Adrenal gland (tissue), 12 donors: ENCODE measurements around the gene TRH. TPM values are rescaled to one million over a fixed set of nuclear protein-coding genes. Genes with fewer than 3 reads are reported as not detected.

Source experiments
- DNase-seq, 7 donors: peaks; one replicate each; pipeline ENCODE4 v3.0.0-alpha.2; 2019 to 2020
- H3K27ac ChIP-seq, 5 donors: fragments of 200-600 bp; sonication (generic) in 4 of 5; 1 replicate in 3 of 5; 2 replicates in 2 of 5; pipeline versions ENCODE4 v1.5.1 to v1.8.0; 2016 to 2020; ENCODE audit warnings: mild to moderate bottlenecking in 1 of 5
- H3K27me3 ChIP-seq: fragments of 200-600 bp; 2 replicates; pipeline ENCODE4 v1.8.0; 2021
- H3K36me3 ChIP-seq, 2 donors: fragments of 200-600 bp; replicated peaks in 1 of 2; 1 replicate in 1 of 2; 2 replicates in 1 of 2; pipeline versions ENCODE4 v1.5.1 to v1.8.0; 2018 to 2022
- H3K4me1 ChIP-seq, 2 donors: fragments of 200-600 bp; replicated peaks in 1 of 2; 1 replicate in 1 of 2; 2 replicates in 1 of 2; pipeline versions ENCODE4 v1.5.1 to v1.8.0; 2018 to 2021
- H3K4me3 ChIP-seq, 4 donors: fragments of 200-600 bp; sonication (generic) in 3 of 4; one replicate each; pipeline ENCODE4 v1.5.1; 2016 to 2018
- H3K9me3 ChIP-seq, 3 donors: fragments of 200-600 bp; sonication (generic) in 1 of 3; replicated peaks in 1 of 3; 1 replicate in 2 of 3; 2 replicates in 1 of 3; pipeline versions ENCODE4 v1.5.1 to v1.8.0; 2016 to 2021
- CTCF ChIP-seq, 6 experiments: fragments of 450-650 bp in 4 of 6; fragments of 200-600 bp in 2 of 6; sonication (generic) in 1 of 6; IDR thresholded peaks; 1 replicate in 5 of 6; 2 replicates in 1 of 6; pipeline versions ENCODE4 v1.5.1 to v1.8.0; 2016 to 2021; ENCODE audit warnings: antibody characterized with exemption in 6 of 6, mild to moderate bottlenecking in 2 of 6, moderate library complexity in 1 of 6
- POLR2A ChIP-seq, 2 donors: fragments of 450-650 bp; IDR thresholded peaks; one replicate each; pipeline ENCODE4 v1.6.1; 2017; ENCODE audit warnings: antibody characterized with exemption in 2 of 2, mild to moderate bottlenecking in 2 of 2, moderate library complexity in 1 of 2
- WGBS, 4 donors: extraction: QIAGEN DNeasy Blood & Tissue Kit in 2 of 4; methylation state at CpG; one replicate each; pipeline versions ENCODE4 v1.1.5 to v1.1.7; 2013 to 2017; 5-methylcytosine and 5-hydroxymethylcytosine counted together
- intact Hi-C, 2 donors: fragments of 100-400 bp; cut with DNase I; formaldehyde crosslinking; loops; one replicate each; pipeline versions ENCODE4 v1.14.1 to v1.15.0; 2022 to 2023
- polyA plus RNA-seq, 3 donors: library from polyadenylated mRNA; stranded (reverse); fragments of 200-250 nt in 2 of 3; fragments of 350-450 nt in 1 of 3; fragmentation: Illumina TruSeq in 1 of 3; extraction: RNeasy Lipid Tissue Mini Kit (QIAGEN cat#74804) in 1 of 3; gene quantifications; one replicate each; pipeline ENCODE4 v1.2.3, GENCODE V29; 2013 to 2014
- total RNA-seq, 9 donors: library from RNA; depleted of rRNA in 4 of 9; stranded (reverse); fragments of >200 nt in 4 of 9; fragments of 120-200 nt in 1 of 9; fragmentation: NEBNext Ultra II Directional in 1 of 9; extraction: Animal tissue kit (Norgen Biotek cat#: 25700) in 1 of 9; gene quantifications; one replicate each; pipeline versions ENCODE4 v1.1.0 to v1.2.4, GENCODE V29; 2013 to 2023
- donor health status: healthy with polysubstance abuse.
- donor health status: Bipolar disorder and iron deficiency.
- donor health status: DM: yes; HTN: yes; CAD: no.
- donor health status: DM: no; HTN: no; CAD: no.
- donor health status: DM: no; HTN: no; CAD: no.
- donor health status: DM: yes; HTN: yes; CAD: no.

Gene TRH
- total and polyA plus RNA-seq, 12 donors = 0.07 to 1.6 TPM; not detected in 10

- intact Hi-C loops = loop anchor here in 1 of 2 donors (5.0 to 10.0 kb wide), 2 partner anchors 62 to 155 kb away; no protein-coding TSS in a partner anchor
- no peak for DNase-seq
- H3K36me3 ChIP-seq = no peaks in the 10 kb centered on the region
- 83 to 92% (median 88%) methylated on average over 3 of the region's 3 CpGs for WGBS, 4 donors
- no peaks in the 10 kb centered on the region for H3K9me3 ChIP-seq
- no peak for TF ChIP-seq POLR2A (IDR thresholded peaks at IDR 0.05)
- TF ChIP-seq CTCF (IDR thresholded peaks at IDR 0.05) = no peak
- H3K4me3 ChIP-seq = no peak overlapping the region
- H3K27me3 ChIP-seq = no peaks in the 10 kb centered on the region
- no peaks in the 10 kb centered on the region for H3K4me1 ChIP-seq
- H3K27ac ChIP-seq = no peak overlapping the region
These were observed 34.4 kb upstream of the TRH start for GRCh38 chr3:129940086-129940485.

- Histone ChIP-seq H3K27ac (no peak overlapping the region), H3K27me3 (peaks cover 4% of the 10 kb centered on the region), H3K9me3 (no peaks in the 10 kb centered on the region), H3K4me1 (no peaks in the 10 kb centered on the region), H3K4me3 (no peak overlapping the region), H3K36me3 (no peaks in the 10 kb centered on the region)
- 13 to 18% (median 16%) methylated on average over 7 of the region's 7 CpGs for WGBS, 4 donors
- intact Hi-C loops = loop anchor here in 1 of 2 donors (5.0 to 10.0 kb wide), 2 partner anchors 60 to 153 kb away; no protein-coding TSS in a partner anchor
- DNase-seq = peak; percentile 48 to 85 (median 65)
- TF ChIP-seq POLR2A (IDR thresholded peaks at IDR 0.05) = no peak
- TF ChIP-seq CTCF (IDR thresholded peaks at IDR 0.05) = peak; percentile 67 to 92 (median 86)
These were observed 32.2 kb upstream of the TRH start for GRCh38 chr3:129942296-129942695.

- 71 to 87% (median 73%) methylated on average over 3 of the region's 3 CpGs for WGBS, 4 donors
- Histone ChIP-seq H3K4me3 (no peak overlapping the region), H3K36me3 (no peaks in the 10 kb centered on the region), H3K9me3 (no peaks in the 10 kb centered on the region), H3K27me3 (peaks cover 4% of the 10 kb centered on the region), H3K4me1 (no peaks in the 10 kb centered on the region), H3K27ac (no peak overlapping the region)
- intact Hi-C loops = loop anchor here in 1 of 2 donors (5.0 to 10.0 kb wide), 2 partner anchors 59 to 152 kb away; no protein-coding TSS in a partner anchor
- no peak for DNase-seq
- TF ChIP-seq CTCF (IDR thresholded peaks at IDR 0.05) (no peak), POLR2A (IDR thresholded peaks at IDR 0.05) (no peak)
These were observed 31.5 kb upstream of the TRH start for GRCh38 chr3:129943020-129943419.

GRCh38 chr3:129944709-129945108, 29.8 kb upstream of the TRH start:
- intact Hi-C loops = loop anchor here in 1 of 2 donors (5.0 to 10.0 kb wide), 2 partner anchors 58 to 150 kb away; no protein-coding TSS in a partner anchor
- H3K4me1 ChIP-seq = no peaks in the 10 kb centered on the region
- WGBS, 4 donors = 85 to 96% (median 91%) methylated on average over 7 of the region's 7 CpGs

More at GRCh38 chr3:129944709-129945108, 29.8 kb upstream of the TRH start:
- TF ChIP-seq CTCF (IDR thresholded peaks at IDR 0.05) (no peak), POLR2A (IDR thresholded peaks at IDR 0.05) (no peak)
- Histone ChIP-seq H3K36me3 (no peaks in the 10 kb centered on the region), H3K4me3 (no peak overlapping the region), H3K9me3 (no peaks in the 10 kb centered on the region), H3K27me3 (peaks cover 4% of the 10 kb centered on the region), H3K27ac (no peak overlapping the region)
- no peak for DNase-seq
